Lung (tissue), 12 donors: ENCODE results near the gene SPATA20. TPM values are rescaled to one million over a fixed set of nuclear protein-coding genes. Genes with fewer than 3 reads are reported as not detected.

Experiments used
- ATAC-seq: fragments of 200-7000 bp; cut with Tn5 transposase; one replicate; pipeline ENCODE4 v1.9.1; 2020; ENCODE audit warnings: moderate number of reproducible peaks; ENCODE audit not compliant: insufficient read depth, low FRiP score
- DNase-seq, 3 donors: peaks; one replicate each; pipeline ENCODE4 v3.0.0-alpha.2; 2013 to 2017
- H3K27ac ChIP-seq, 2 donors: one replicate each; pipeline ENCODE4 v1.5.1; 2013; ENCODE audit warnings: mild to moderate bottlenecking in 2 of 2, moderate library complexity in 2 of 2, control low read depth in 1 of 2, inconsistent platforms in 1 of 2, low read depth in 1 of 2, low read length in 1 of 2
- H3K27me3 ChIP-seq, 3 donors: one replicate each; pipeline ENCODE4 v1.5.1; 2013; ENCODE audit warnings: low read length in 2 of 3; ENCODE audit not compliant: control insufficient read depth in 3 of 3, insufficient read depth in 3 of 3
- H3K36me3 ChIP-seq, 4 donors: one replicate each; pipeline ENCODE4 v1.5.1; 2013; ENCODE audit warnings: low read length in 4 of 4, mild to moderate bottlenecking in 1 of 4, moderate library complexity in 1 of 4; ENCODE audit not compliant: control insufficient read depth in 4 of 4, insufficient read depth in 4 of 4
- H3K4me1 ChIP-seq, 5 donors: one replicate each; pipeline ENCODE4 v1.5.1; 2013; ENCODE audit warnings: low read length in 5 of 5, mild to moderate bottlenecking in 2 of 5, moderate library complexity in 1 of 5; ENCODE audit not compliant: control insufficient read depth in 5 of 5, insufficient read depth in 5 of 5
- H3K4me3 ChIP-seq: one replicate; pipeline ENCODE4 v1.5.1; 2013; ENCODE audit warnings: mild to moderate bottlenecking, control low read depth, moderate library complexity
- H3K9ac ChIP-seq, 2 donors: one replicate each; pipeline ENCODE4 v1.5.1; 2013; ENCODE audit warnings: low read length in 2 of 2, control low read depth in 1 of 2; ENCODE audit not compliant: insufficient read depth in 1 of 2
- H3K9me3 ChIP-seq, 4 donors: one replicate each; pipeline ENCODE4 v1.5.1; 2013; ENCODE audit warnings: low read length in 3 of 4, mild to moderate bottlenecking in 1 of 4, moderate library complexity in 1 of 4; ENCODE audit not compliant: control insufficient read depth in 4 of 4, insufficient read depth in 3 of 4
- WGBS, 2 donors: extraction: QIAGEN DNeasy Blood & Tissue Kit; methylation state at CpG; one replicate each; pipeline ENCODE4 v1.1.7; 2013; 5-methylcytosine and 5-hydroxymethylcytosine counted together
- polyA plus RNA-seq, 2 donors: library from polyadenylated mRNA; stranded (reverse); fragments of 200-250 nt; gene quantifications; one replicate each; pipeline ENCODE4 v1.2.1, GENCODE V29; 2013
- total RNA-seq, 2 donors: library from RNA; depleted of rRNA in 1 of 2; stranded (reverse); fragments of >200 nt in 1 of 2; gene quantifications; one replicate each; pipeline ENCODE4 v1.2.1, GENCODE V29; 2014 to 2021
- TF ChIP-seq, protein P1 (sequence below): IDR thresholded peaks from 2 replicates; pipeline ENCODE4 v1.5.1; 2012; ENCODE audit warnings: mild to moderate bottlenecking; ENCODE audit errors: control extremely low read depth, extremely low read depth
- donor health status: control.
- donor health status: control.
- donor health status: Bipolar disorder and iron deficiency.
- donor health status: healthy.
- donor health status: DM: yes; HTN: yes; CAD: no.

SPATA20 gene
- total and polyA plus RNA-seq, 4 donors, result 10.5 to 37.8 (median 29.0) TPM

DNA sequence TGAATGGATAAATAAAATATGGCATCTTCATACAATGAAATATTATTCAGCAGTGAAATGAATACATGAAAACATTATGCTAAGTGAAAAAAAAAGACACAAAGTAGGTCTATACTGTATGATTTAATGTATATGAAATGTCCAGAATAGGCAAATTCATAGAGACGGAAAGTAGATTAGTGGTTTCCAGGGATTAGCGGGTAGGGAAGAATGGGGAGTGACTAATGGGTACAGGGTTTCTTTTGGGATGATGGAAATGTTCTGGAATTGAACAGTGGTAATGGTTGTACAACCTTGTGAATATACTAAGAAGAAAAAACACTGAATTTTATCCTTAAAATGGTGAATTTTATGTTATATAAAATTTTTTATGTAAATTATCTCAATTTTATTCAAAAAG is 47.3 kb upstream of the SPATA20 start:
- no peaks in the 10 kb centered on the region for H3K36me3 ChIP-seq
- no peak overlapping the region for H3K27ac ChIP-seq
- H3K4me3 ChIP-seq, result no peak overlapping the region
- no peaks in the 10 kb centered on the region for H3K27me3 ChIP-seq
- WGBS, 2 donors, result 98 to 100% methylated on average over 2 of the region's 2 CpGs
- ATAC-seq (no peak), DNase-seq (no peak)
- H3K9ac ChIP-seq, result no peak overlapping the region
- no peaks in the 10 kb centered on the region for H3K9me3 ChIP-seq
- H3K4me1 ChIP-seq, result peaks cover 0 to 8% (median 0%) of the 10 kb centered on the region in 5 donors
- TF ChIP-seq, protein P1, sequence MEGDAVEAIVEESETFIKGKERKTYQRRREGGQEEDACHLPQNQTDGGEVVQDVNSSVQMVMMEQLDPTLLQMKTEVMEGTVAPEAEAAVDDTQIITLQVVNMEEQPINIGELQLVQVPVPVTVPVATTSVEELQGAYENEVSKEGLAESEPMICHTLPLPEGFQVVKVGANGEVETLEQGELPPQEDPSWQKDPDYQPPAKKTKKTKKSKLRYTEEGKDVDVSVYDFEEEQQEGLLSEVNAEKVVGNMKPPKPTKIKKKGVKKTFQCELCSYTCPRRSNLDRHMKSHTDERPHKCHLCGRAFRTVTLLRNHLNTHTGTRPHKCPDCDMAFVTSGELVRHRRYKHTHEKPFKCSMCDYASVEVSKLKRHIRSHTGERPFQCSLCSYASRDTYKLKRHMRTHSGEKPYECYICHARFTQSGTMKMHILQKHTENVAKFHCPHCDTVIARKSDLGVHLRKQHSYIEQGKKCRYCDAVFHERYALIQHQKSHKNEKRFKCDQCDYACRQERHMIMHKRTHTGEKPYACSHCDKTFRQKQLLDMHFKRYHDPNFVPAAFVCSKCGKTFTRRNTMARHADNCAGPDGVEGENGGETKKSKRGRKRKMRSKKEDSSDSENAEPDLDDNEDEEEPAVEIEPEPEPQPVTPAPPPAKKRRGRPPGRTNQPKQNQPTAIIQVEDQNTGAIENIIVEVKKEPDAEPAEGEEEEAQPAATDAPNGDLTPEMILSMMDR, result no peak

DNA sequence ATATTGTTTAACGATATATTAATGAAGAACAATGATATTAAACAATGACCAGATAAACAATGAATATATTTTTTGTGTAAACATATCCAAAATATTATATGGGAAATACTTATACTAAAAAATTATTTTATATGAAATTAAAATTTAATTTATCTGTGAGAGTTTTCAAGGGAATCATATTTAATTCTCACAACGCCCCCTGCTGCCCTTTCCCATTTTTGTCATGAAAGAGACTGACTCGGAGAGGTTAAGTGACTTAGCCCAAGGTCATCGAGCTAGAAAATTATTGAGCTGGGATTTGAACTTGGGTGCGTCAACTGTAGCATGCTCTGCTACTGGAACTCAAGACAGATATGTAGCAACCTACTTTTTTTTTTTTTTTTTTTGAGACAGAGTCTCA is 45.9 kb upstream of the SPATA20 start:
- no peaks in the 10 kb centered on the region for H3K27me3 ChIP-seq
- no peaks in the 10 kb centered on the region for H3K36me3 ChIP-seq
- DNase-seq, result no peak
- peaks cover 0 to 8% (median 0%) of the 10 kb centered on the region in 5 donors for H3K4me1 ChIP-seq
- TF ChIP-seq, protein P1, result no peak
- ATAC-seq, result no peak
- H3K9ac ChIP-seq, result no peak overlapping the region
- H3K27ac ChIP-seq, result no peak overlapping the region
- WGBS, 2 donors, result 32 to 50% methylated on average over 5 of the region's 5 CpGs
- H3K4me3 ChIP-seq, result no peak overlapping the region
- H3K9me3 ChIP-seq, result no peaks in the 10 kb centered on the region

DNA sequence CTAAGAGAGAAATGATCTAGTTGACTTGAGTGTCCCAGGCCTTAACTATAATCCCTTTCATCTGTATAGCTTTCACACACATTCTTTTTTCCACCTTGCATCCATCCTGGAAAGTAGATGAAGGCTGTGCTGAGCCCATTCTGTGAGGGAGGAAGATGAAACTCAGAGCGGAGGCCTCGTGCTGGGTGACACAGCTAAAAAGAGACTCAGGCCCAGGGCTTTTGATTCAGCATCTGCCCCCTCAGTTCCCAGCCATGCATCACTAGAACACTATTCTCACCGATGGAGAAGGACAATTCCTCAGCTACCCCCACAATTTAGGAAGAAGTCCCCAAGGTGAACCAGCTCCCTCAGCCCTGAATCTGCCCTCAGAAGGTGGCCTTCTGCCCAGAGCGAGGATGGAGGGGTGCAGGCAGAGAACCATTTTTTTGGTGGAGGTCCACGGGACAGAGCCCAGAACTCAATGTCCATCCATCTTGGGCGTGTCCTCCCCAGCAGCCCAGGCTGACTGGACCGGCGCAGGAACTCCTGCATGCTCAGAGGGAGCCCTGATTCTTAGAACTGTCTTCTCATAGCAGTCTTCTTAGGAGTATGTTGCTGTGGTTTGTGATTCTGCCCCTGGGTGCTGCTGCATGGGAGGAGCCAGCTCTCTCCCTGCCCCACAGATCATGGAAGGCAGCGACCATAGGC is 44.5 kb upstream of the SPATA20 start:
- no peak overlapping the region for H3K9ac ChIP-seq
- no peak overlapping the region for H3K4me3 ChIP-seq
- no peaks in the 10 kb centered on the region for H3K27me3 ChIP-seq
- ATAC-seq (no peak), DNase-seq (no peak)
- no peak overlapping the region for H3K27ac ChIP-seq
- no peaks in the 10 kb centered on the region for H3K9me3 ChIP-seq
- H3K36me3 ChIP-seq, result no peaks in the 10 kb centered on the region
- WGBS, 2 donors, result 90 to 91% methylated on average over 9 of the region's 9 CpGs
- H3K4me1 ChIP-seq, result peaks cover 0 to 8% (median 0%) of the 10 kb centered on the region in 5 donors
- TF ChIP-seq, protein P1, result no peak
